SU-DHL-6 (cell line): Measurements from ENCODE around the gene SNN.

ENCODE experiments used
- H2AFZ ChIP-seq: fragments of 200-600 bp; sonication (generic); 2 replicates; pipeline ENCODE4 v1.6.1; 2014; ENCODE audit warnings: low read depth, mild to moderate bottlenecking, moderate library complexity, mixed read lengths, antibody characterized with exemption, low read length; ENCODE audit not compliant: severe bottlenecking
- H3F3A ChIP-seq: fragments of 200-600 bp; shearing (Covaris generic); 2 replicates; pipeline ENCODE4 v1.6.0; 2016; ENCODE audit warnings: antibody characterized with exemption, mild to moderate bottlenecking; ENCODE audit not compliant: insufficient read depth
- H3K27ac ChIP-seq: fragments of 200-600 bp; sonication (generic); 2 replicates; pipeline ENCODE4 v1.5.1; 2016; ENCODE audit warnings: low read depth, mild to moderate bottlenecking, low read length, moderate library complexity, mixed read lengths
- H3K27me3 ChIP-seq: fragments of 200-600 bp; sonication (generic), shearing (Covaris generic); 2 replicates; pipeline ENCODE4 v1.6.0; 2014; ENCODE audit warnings: mild to moderate bottlenecking, low read length
- H3K36me3 ChIP-seq: fragments of 200-600 bp; sonication (generic); 2 replicates; pipeline ENCODE4 v1.6.1; 2014; ENCODE audit warnings: mild to moderate bottlenecking, low read length, mixed read lengths
- H3K4me2 ChIP-seq: fragments of 300-600, 200-600 bp; shearing (Covaris generic), sonication (generic); 2 replicates; pipeline ENCODE4 v1.6.0; 2014; ENCODE audit warnings: low read length, low read depth, mild to moderate bottlenecking; ENCODE audit not compliant: poor library complexity, severe bottlenecking
- H3K4me3 ChIP-seq: fragments of 200-600 bp; sonication (generic); 2 replicates; pipeline ENCODE4 v1.5.1; 2014; ENCODE audit warnings: antibody characterized with exemption, low read length, mild to moderate bottlenecking, mixed read lengths; ENCODE audit not compliant: insufficient read depth, poor library complexity, severe bottlenecking
- H3K79me2 ChIP-seq: fragments of 200-600 bp; sonication (generic); 2 replicates; pipeline ENCODE4 v1.6.1; 2014; ENCODE audit warnings: mild to moderate bottlenecking, low read length, moderate library complexity; ENCODE audit not compliant: insufficient read depth
- H3K9ac ChIP-seq: fragments of 200-600 bp; sonication (generic); 2 replicates; pipeline ENCODE4 v1.7.0; 2014; ENCODE audit warnings: mild to moderate bottlenecking, low read length
- H3K9me2 ChIP-seq: fragments of 200-600 bp; sonication (generic); replicated peaks from 2 replicates; pipeline ENCODE4 v1.6.1; 2014; ENCODE audit warnings: low read length; ENCODE audit not compliant: insufficient read depth
- H3K9me3 ChIP-seq: fragments of 200-600 bp; sonication (generic); 2 replicates; pipeline ENCODE4 v1.6.1; 2014; ENCODE audit warnings: low read length, mixed read lengths; ENCODE audit not compliant: insufficient read depth
- H4K20me1 ChIP-seq: fragments of 200-600 bp; sonication (generic); 2 replicates; pipeline ENCODE4 v1.6.1; 2014; ENCODE audit warnings: low read depth, mild to moderate bottlenecking, antibody characterized with exemption, low read length, moderate library complexity, mixed read lengths
- EZH2phosphoT487 ChIP-seq: fragments of 200-600 bp; sonication (generic), shearing (Covaris generic); conservative IDR thresholded peaks from 2 replicates; pipeline ENCODE4 v1.6.1; 2018; ENCODE audit warnings: mild to moderate bottlenecking, antibody characterized with exemption, low read length, moderate library complexity, mixed read lengths
- TF ChIP-seq, protein P1 (sequence below): fragments of 200-600 bp; sonication (generic); IDR thresholded peaks from one replicate; pipeline ENCODE4 v1.5.1; 2017; ENCODE audit warnings: antibody characterized with exemption, mild to moderate bottlenecking, low read length, moderate library complexity; ENCODE audit not compliant: insufficient read depth, poor library complexity, severe bottlenecking

Gene SNN

DNA sequence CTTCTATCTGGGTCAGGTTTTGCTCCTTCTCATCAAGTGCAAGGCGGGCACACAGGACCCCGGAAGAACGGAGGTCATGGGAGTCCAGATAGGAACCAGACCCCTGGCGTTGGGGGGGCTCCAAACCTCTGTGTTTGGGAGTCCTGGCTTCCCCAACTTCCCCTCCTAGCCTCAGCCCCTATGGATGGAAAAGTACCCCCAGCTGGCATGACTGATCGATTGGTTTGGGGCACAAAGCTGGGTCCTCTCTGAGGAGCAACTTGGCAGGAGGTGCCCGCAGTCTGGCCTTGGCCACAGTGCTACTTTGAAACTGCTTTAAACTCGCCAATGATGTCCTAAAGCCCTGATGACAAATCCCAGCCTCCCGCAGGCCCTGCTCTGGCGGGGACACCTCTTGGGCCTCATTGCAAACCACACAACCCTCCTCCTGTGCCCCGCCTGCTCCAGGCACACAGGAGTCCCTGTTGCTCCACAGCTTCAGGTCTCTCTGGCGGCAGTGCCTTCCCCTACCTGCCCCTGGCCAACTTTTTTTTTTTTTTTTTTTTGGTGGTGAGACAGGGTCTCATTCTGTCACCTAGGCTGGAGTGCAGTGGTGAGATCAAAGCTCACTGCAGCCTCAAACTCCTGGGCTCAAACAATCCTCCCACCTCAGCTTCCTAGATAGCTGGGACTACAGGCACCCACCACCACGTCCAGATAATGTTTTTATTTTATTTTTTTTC, 38.0 kb upstream of the SNN start:
- no peak overlapping the region for H2AFZ ChIP-seq
- H3K36me3 ChIP-seq: no peaks in the 10 kb centered on the region
- H3K4me2 ChIP-seq: no peak overlapping the region
- no peak overlapping the region for H3K4me3 ChIP-seq
- TF ChIP-seq EZH2phosphoT487: no peak
- TF ChIP-seq, protein P1, sequence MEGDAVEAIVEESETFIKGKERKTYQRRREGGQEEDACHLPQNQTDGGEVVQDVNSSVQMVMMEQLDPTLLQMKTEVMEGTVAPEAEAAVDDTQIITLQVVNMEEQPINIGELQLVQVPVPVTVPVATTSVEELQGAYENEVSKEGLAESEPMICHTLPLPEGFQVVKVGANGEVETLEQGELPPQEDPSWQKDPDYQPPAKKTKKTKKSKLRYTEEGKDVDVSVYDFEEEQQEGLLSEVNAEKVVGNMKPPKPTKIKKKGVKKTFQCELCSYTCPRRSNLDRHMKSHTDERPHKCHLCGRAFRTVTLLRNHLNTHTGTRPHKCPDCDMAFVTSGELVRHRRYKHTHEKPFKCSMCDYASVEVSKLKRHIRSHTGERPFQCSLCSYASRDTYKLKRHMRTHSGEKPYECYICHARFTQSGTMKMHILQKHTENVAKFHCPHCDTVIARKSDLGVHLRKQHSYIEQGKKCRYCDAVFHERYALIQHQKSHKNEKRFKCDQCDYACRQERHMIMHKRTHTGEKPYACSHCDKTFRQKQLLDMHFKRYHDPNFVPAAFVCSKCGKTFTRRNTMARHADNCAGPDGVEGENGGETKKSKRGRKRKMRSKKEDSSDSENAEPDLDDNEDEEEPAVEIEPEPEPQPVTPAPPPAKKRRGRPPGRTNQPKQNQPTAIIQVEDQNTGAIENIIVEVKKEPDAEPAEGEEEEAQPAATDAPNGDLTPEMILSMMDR: no peak
- H3K79me2 ChIP-seq: no peaks in the 10 kb centered on the region
- no peaks in the 10 kb centered on the region for H3K27me3 ChIP-seq
- H3K9me3 ChIP-seq: no peaks in the 10 kb centered on the region
- no peaks in the 10 kb centered on the region for H4K20me1 ChIP-seq
- H3K27ac ChIP-seq: no peak overlapping the region
- H3F3A ChIP-seq: no peaks in the 10 kb centered on the region
- no peaks in the 10 kb centered on the region for H3K9me2 ChIP-seq
- no peak overlapping the region for H3K9ac ChIP-seq

- Histone ChIP-seq H3K27me3 (no peaks in the 10 kb centered on the region), H3K9me3 (no peaks in the 10 kb centered on the region), H3K9ac (no peak overlapping the region), H3K9me2 (no peaks in the 10 kb centered on the region), H2AFZ (no peak overlapping the region), H3K4me3 (no peak overlapping the region), H3K79me2 (no peaks in the 10 kb centered on the region), H3F3A (no peaks in the 10 kb centered on the region), H3K27ac (no peak overlapping the region), H3K36me3 (no peaks in the 10 kb centered on the region), H4K20me1 (no peaks in the 10 kb centered on the region), H3K4me2 (no peak overlapping the region)
- TF ChIP-seq EZH2phosphoT487: no peak
- TF ChIP-seq, protein P1: no peak
Measured at GRCh38 chr16:11630768-11631056, 37.5 kb upstream of the SNN start.

GRCh38 chr16:11631214-11631613, 37.0 kb upstream of the SNN start:
- no peaks in the 10 kb centered on the region for H3F3A ChIP-seq
- no peaks in the 10 kb centered on the region for H3K9me3 ChIP-seq
- no peak overlapping the region for H3K9ac ChIP-seq
- H4K20me1 ChIP-seq: no peaks in the 10 kb centered on the region
- TF ChIP-seq, protein P1: no peak
- no peak for TF ChIP-seq EZH2phosphoT487
- H3K4me2 ChIP-seq: no peak overlapping the region
- no peak overlapping the region for H2AFZ ChIP-seq
- H3K27ac ChIP-seq: no peak overlapping the region
- no peaks in the 10 kb centered on the region for H3K27me3 ChIP-seq
- no peaks in the 10 kb centered on the region for H3K79me2 ChIP-seq
- H3K9me2 ChIP-seq: no peaks in the 10 kb centered on the region
- no peak overlapping the region for H3K4me3 ChIP-seq
- no peaks in the 10 kb centered on the region for H3K36me3 ChIP-seq
